Measurements from ENCODE around the gene EVA1C.
"Not testable (repeated sequence)": the region's sequence is repeated elsewhere in the genome, so short reads cannot be mapped to it uniquely, and the experiment has no call there.

Gene EVA1C

GRCh38 chr21:32389337-32390015, 23.0 kb upstream of the EVA1C start:
- intact Hi-C loops (cut with DNase I): no loop called here
- DNase-seq: no peak

- not testable (repeated sequence) for DNase-seq
These were observed 21.8 kb upstream of the EVA1C start for GRCh38 chr21:32390537-32391224.

GRCh38 chr21:32391755-32392154, 20.8 kb upstream of the EVA1C start:
- DNase-seq: no peak
- intact Hi-C loops (cut with DNase I): no loop called here

More at GRCh38 chr21:32390537-32391224, 21.8 kb upstream of the EVA1C start:
- intact Hi-C loops (cut with DNase I): not testable (repeated sequence)

GRCh38 chr21:32392299-32392879, 20.1 kb upstream of the EVA1C start:
- intact Hi-C loops (cut with DNase I): no loop called here
- no peak for DNase-seq

- peak; percentile 87 to 99 (median 95) for DNase-seq
- intact Hi-C loops (cut with DNase I): no loop called here
These were observed 19.4 kb upstream of the EVA1C start, which contains the start of gene URB1 for GRCh38 chr21:32392880-32393676. TSS of gene URB1 (minus strand) at chr21:32393012. CDS start at chr21:32392910, 102 bp downstream.

GRCh38 chr21:32393677-32394001, 18.9 kb upstream of the EVA1C start:
- intact Hi-C loops (cut with DNase I): no loop called here
- no peak for DNase-seq

- peak in 7 of 10 donors; percentile 60 to 93 (median 61) for DNase-seq
- intact Hi-C loops (cut with DNase I): loop anchor here (2.0 kb wide), 1 partner anchor 198 kb away; no protein-coding TSS in a partner anchor
These were observed 9.2 kb upstream of the EVA1C start for GRCh38 chr21:32403201-32403777.

- DNase-seq: no peak
- intact Hi-C loops (cut with DNase I): no loop called here
These were observed 6.1 kb upstream of the EVA1C start for GRCh38 chr21:32406405-32406804.

- no peak for DNase-seq
- intact Hi-C loops (cut with DNase I): loop anchor here (10.0 kb wide), 1 partner anchor 75 kb away; no protein-coding TSS in a partner anchor
These were observed 2.2 kb upstream of the EVA1C start for GRCh38 chr21:32410291-32410690.

GRCh38 chr21:32410916-32411315, 1.6 kb upstream of the EVA1C start:
- peak in 2 of 10 donors; percentile 18 to 35 for DNase-seq

GRCh38 chr21:32411350-32412161, 950 bp upstream of the EVA1C start:
- DNase-seq: peak; percentile 71 to 97 (median 81)
- intact Hi-C loops (cut with DNase I): loop anchor here (10.0 kb wide), 1 partner anchor 73 kb away; no protein-coding TSS in a partner anchor

More at GRCh38 chr21:32410916-32411315, 1.6 kb upstream of the EVA1C start:
- intact Hi-C loops (cut with DNase I): loop anchor here (10.0 kb wide), 1 partner anchor 74 kb away; no protein-coding TSS in a partner anchor

GRCh38 chr21:32413015-32413504, 554 bp downstream of the EVA1C start:
- peak in 4 of 10 donors; percentile 15 to 85 (median 32) for DNase-seq

GRCh38 chr21:32413697-32414578, 1.4 kb downstream of the EVA1C start:
- DNase-seq: no peak
- intact Hi-C loops (cut with DNase I): loop anchor here (1.0 to 10.0 kb wide), 2 partner anchors 71 to 155 kb away; no protein-coding TSS in a partner anchor

More at GRCh38 chr21:32413015-32413504, 554 bp downstream of the EVA1C start:
- intact Hi-C loops (cut with DNase I): loop anchor here (10.0 kb wide), 1 partner anchor 72 kb away; no protein-coding TSS in a partner anchor

- peak in 4 of 10 donors; percentile 24 to 91 (median 51) for DNase-seq
- intact Hi-C loops (cut with DNase I): loop anchor here (1.0 to 10.0 kb wide), 2 partner anchors 70 to 155 kb away; no protein-coding TSS in a partner anchor
These were observed 2.3 kb downstream of the EVA1C start for GRCh38 chr21:32414579-32415358.

GRCh38 chr21:32415451-32416398, 3.2 kb downstream of the EVA1C start:
- intact Hi-C loops (cut with DNase I): loop anchor here (10.0 kb wide), 1 partner anchor 69 kb away; no protein-coding TSS in a partner anchor
- DNase-seq: no peak

- DNase-seq: no peak
- intact Hi-C loops (cut with DNase I): loop anchor here (10.0 kb wide), 1 partner anchor 67 kb away; no protein-coding TSS in a partner anchor
These were observed 5.6 kb downstream of the EVA1C start for GRCh38 chr21:32418146-32418545.

Data from posterior cingulate gyrus (tissue), 11 donors.